ENCODE measurements around the gene COL5A1. TPM values are rescaled to one million over a fixed set of nuclear protein-coding genes. Genes with fewer than 3 reads are reported as not detected.

Gene COL5A1
- total RNA-seq, 1 donor from 2014 or later = 87.7 TPM

DNA sequence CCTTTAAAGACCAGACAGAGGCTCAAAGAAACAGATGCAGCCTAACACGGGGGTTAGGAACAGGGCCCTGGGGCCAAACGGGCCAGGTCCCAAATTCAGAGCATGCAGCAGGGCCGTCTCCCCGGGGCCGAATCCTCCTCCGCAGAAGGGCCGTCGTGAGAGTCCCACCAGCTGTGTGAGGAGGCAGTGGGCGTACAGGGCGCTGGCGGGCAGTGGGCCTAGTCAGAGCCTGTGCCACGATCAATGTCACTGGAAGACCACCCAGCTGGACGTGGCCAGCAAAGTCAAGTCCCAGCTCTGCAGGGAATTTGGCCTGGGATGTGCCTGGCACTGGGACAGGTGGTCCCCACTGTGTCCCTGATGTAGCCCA lies 223.2 kb downstream of the COL5A1 start:
- Histone ChIP-seq H3K27me3 (ENCODE audit: control insufficient read depth, insufficient read depth, low read length) (no peaks in the 10 kb centered on the region), H3K36me3 (ENCODE audit: control insufficient read depth, insufficient read depth, low read length) (no peaks in the 10 kb centered on the region), H3K4me3 (ENCODE audit: low read depth, low read length) (no peak overlapping the region)
- TF ChIP-seq, protein P1, sequence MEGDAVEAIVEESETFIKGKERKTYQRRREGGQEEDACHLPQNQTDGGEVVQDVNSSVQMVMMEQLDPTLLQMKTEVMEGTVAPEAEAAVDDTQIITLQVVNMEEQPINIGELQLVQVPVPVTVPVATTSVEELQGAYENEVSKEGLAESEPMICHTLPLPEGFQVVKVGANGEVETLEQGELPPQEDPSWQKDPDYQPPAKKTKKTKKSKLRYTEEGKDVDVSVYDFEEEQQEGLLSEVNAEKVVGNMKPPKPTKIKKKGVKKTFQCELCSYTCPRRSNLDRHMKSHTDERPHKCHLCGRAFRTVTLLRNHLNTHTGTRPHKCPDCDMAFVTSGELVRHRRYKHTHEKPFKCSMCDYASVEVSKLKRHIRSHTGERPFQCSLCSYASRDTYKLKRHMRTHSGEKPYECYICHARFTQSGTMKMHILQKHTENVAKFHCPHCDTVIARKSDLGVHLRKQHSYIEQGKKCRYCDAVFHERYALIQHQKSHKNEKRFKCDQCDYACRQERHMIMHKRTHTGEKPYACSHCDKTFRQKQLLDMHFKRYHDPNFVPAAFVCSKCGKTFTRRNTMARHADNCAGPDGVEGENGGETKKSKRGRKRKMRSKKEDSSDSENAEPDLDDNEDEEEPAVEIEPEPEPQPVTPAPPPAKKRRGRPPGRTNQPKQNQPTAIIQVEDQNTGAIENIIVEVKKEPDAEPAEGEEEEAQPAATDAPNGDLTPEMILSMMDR (IDR thresholded peaks at IDR 0.05; ENCODE audit: insufficient read depth, low read length, poor library complexity, severe bottlenecking) = no peak
- no peak for DNase-seq (ENCODE audit: low read depth)

DNA sequence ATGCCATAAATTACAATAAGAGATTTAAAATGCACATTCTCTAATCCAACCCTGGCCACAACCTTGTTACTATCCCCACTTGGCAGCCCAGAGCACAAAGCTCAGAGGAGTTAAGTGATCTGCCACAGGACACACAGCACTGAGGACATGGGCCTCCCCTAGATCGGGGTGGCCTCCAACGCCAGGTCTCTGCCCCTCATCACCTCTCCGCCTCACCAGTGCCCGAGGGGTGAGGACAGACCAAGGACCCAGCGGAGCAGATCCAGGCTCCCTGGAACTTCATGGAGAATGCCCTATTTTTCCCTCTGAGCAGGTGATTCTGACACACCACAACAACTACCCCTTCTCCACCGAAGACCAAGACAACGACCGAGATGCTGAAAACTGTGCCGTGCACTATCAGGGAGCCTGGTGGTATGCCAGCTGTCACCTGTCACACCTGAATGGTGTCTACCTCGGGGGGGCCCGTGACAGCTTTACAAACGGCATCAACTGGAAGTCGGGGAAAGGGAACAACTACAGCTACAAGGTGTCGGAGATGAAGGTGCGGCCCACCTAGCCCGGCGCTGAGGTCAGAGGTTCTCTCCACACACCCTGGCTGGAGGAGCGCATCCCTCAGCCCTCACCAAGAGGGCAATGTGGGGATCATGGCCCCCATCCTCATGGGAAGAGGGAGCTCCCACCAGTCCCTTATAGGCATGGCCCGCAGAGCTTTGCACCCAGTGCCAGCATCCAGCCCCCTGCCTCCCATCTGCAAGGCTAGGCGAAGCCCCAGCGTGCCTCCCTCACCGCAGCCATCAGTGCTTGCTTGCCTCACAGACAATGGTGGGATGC lies 226.5 kb downstream of the COL5A1 start:
- TF ChIP-seq, protein P1 (IDR thresholded peaks at IDR 0.05; ENCODE audit: insufficient read depth, low read length, poor library complexity, severe bottlenecking) = no peak
- Histone ChIP-seq H3K36me3 (ENCODE audit: control insufficient read depth, insufficient read depth, low read length) (no peaks in the 10 kb centered on the region), H3K27me3 (ENCODE audit: control insufficient read depth, insufficient read depth, low read length) (no peaks in the 10 kb centered on the region), H3K4me3 (ENCODE audit: low read depth, low read length) (no peak overlapping the region)
- no peak for DNase-seq (ENCODE audit: low read depth)

DNA sequence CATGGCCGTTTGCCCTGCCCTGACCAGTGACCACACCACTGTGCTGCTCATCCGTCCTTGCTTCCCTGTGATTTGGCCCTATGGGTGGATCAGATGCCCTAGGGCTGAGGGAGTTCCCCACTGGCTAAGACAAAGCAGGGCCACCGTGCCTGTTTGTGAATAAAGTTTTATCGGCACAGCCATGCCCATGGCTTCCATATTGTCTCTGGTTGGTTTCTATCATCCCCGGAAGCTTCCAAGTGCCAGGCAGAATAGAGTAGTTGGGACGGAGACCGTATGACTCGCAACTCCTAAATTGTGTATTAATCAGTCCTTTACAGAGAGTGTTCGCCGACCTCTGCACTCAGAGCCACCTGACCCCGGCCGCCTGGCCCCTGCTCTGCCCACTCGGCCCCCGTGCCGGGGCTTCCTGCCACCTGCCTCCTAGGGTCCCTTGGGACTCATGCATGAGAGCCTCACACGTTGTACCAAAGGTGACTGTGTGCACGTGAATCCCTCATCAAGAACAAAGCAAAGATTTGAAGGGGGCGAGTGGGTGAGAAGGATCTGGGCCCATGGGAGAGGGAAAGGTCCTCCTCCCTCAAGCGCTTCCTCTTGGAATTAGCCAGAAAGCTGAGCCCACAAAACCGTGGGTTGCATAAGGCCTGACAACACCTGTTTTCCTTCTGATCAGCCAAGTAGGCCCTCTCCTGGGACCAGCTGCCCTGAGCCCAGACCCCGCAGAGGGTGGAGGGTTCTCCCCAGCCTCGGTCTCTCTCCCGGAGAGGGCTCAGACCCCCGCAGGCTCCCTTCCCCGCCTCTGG lies 227.3 kb downstream of the COL5A1 start:
- no peaks in the 10 kb centered on the region for H3K36me3 ChIP-seq (ENCODE audit: control insufficient read depth, insufficient read depth, low read length)
- no peak overlapping the region for H3K4me3 ChIP-seq (ENCODE audit: low read depth, low read length)
- TF ChIP-seq, protein P1 (IDR thresholded peaks at IDR 0.05; ENCODE audit: insufficient read depth, low read length, poor library complexity, severe bottlenecking) = no peak
- no peaks in the 10 kb centered on the region for H3K27me3 ChIP-seq (ENCODE audit: control insufficient read depth, insufficient read depth, low read length)
- no peak for DNase-seq (ENCODE audit: low read depth)

DNA sequence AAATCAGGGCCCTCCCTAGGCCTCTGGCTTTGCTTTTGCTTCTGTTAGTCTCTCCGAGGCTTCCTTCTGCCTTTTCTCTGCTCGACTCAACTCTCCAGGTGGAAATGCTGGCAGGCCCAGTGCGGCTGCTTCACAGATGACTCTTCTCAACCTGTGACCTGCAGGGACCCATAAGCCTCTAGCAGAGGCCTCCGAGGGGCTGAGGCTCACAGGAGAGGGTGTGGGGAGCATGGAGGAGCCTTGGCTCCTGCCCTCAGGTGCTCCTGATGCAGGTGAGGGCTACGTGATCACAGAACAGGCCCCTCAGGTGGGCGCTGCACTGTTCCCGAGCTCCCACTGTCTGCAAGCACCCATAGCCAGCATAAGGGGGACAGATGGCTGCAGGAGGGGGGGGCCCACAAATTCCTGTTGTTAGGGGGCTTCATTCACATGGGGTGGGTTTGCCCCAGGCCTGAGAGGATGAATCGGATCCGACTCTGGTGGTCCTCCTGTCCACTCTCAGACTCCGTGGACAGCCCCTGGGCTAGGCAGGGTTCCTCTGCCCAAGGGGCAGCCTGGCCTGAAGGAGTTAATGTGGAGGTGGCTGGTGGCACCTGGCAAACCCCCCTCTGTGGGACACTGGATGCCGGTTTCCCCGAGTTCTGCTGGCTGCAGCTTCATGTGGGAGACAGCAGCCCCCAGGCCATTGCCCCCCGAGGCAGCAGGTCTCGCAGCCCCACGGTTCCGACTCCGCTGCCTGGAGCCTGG lies 228.1 kb downstream of the COL5A1 start:
- H3K27me3 ChIP-seq (ENCODE audit: control insufficient read depth, insufficient read depth, low read length) = no peaks in the 10 kb centered on the region
- no peak for DNase-seq (ENCODE audit: low read depth)
- H3K36me3 ChIP-seq (ENCODE audit: control insufficient read depth, insufficient read depth, low read length) = no peaks in the 10 kb centered on the region
- TF ChIP-seq, protein P1 (IDR thresholded peaks at IDR 0.05; ENCODE audit: insufficient read depth, low read length, poor library complexity, severe bottlenecking) = no peak
- no peak overlapping the region for H3K4me3 ChIP-seq (ENCODE audit: low read depth, low read length)

DNA sequence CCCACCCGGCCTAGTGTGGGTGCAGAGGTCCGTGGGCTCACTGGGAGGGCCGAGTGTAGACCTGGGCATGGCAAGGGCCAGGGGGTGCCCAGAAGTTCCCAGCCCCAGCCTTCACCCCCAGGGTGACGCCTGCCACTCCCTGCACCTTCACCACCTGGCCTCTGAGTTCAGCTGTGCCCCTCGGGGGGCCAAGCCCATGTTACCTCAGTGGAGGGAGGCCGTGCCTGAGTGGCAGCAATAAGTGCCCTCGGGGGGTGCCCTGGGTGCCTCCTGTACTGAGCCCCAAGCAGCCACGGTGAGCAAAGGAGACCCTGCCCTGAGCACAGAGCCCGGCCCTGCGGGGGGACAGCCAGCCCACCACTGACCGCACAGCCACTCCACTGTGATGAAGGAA lies 228.7 kb downstream of the COL5A1 start:
- H3K4me3 ChIP-seq (ENCODE audit: low read depth, low read length) = no peak overlapping the region

More for the DNA sequence above, 228.7 kb downstream of the COL5A1 start:
- Histone ChIP-seq H3K36me3 (ENCODE audit: control insufficient read depth, insufficient read depth, low read length) (no peaks in the 10 kb centered on the region), H3K27me3 (ENCODE audit: control insufficient read depth, insufficient read depth, low read length) (no peaks in the 10 kb centered on the region)
- no peak for DNase-seq (ENCODE audit: low read depth)
- TF ChIP-seq, protein P1 (IDR thresholded peaks at IDR 0.05; ENCODE audit: insufficient read depth, low read length, poor library complexity, severe bottlenecking) = no peak

All from kidney epithelial cell (primary cell).